HG03159 (cell line): Measurements from ENCODE around the gene CCDC70.
A peak's percentile ranks its signal among the peaks of the same experiment; 100 is the strongest.

Experiments used
- ATAC-seq: cut with Tn5 transposase; IDR thresholded peaks from one replicate; pipeline ENCODE4 v1.9.1; 2021; ENCODE audit warnings: mild to moderate bottlenecking, moderate library complexity; ENCODE audit not compliant: unreplicated experiment

The CCDC70 gene

DNA sequence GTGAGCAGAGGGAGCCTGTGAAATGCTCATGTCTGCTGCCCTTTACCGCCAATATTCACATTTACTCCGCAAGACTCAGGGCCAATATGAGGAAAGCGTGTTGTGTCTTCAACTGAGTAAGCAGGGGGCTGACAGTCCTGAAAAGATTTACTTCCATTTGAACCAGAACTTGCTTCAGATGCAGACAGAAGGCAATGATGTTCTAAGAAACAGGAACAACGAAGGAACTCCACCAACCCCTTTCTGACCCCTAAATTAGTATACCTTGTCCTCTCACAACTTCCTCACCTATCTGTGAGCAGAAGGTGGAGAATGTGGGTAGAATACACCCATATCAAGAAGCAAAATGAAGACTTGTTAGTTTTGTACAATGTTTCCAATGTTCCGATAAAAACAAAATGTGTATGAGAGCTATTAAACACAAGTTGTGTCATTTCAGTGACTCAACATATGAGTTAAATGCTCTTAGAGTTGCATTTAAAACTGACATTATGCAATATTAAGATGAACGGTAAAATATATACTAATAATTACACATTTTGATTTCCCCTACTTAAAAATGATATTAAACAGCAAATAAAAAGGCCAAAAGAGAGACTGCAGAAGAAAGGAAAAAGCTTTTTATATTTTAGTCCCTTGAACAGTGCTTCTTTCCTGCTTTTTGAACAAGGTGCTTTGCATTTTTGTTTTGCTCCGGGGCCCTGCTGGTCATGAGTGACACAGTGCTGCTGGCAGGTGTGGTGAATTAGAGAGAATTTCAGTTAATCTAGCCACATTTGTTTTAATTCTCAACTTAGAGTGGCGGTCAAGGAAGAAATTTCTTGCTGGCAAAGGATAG is 32.8 kb upstream of the CCDC70 start:
- ATAC-seq, result no peak

- no peak for ATAC-seq
Observed at GRCh38 chr13:51829568-51829899, 32.2 kb upstream of the CCDC70 start.

GRCh38 chr13:51831519-51831918 is 30.2 kb upstream of the CCDC70 start:
- no peak for ATAC-seq

- peak; percentile 69 for ATAC-seq
Observed at GRCh38 chr13:51832471-51833152, 29.2 kb upstream of the CCDC70 start.

DNA sequence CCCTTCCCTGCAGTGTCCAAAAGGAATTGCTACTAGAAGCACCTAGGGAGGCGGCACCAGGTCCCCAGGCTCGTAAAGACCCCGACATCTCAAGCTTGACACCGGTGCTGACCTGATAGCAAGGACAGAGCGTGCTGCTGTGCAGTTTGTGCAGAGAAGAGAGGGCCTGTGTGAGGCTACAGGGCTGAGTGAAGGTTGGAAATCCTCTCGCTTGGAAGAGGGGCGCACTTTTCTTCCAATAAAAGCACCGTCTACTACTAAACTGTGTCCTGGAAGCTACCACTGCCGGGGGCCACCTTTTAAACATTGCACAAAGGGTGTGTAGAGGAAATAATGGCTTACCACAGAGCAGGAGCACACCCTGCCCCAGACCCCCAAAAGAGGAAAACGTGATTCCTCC is 27.8 kb upstream of the CCDC70 start:
- ATAC-seq, result no peak

DNA sequence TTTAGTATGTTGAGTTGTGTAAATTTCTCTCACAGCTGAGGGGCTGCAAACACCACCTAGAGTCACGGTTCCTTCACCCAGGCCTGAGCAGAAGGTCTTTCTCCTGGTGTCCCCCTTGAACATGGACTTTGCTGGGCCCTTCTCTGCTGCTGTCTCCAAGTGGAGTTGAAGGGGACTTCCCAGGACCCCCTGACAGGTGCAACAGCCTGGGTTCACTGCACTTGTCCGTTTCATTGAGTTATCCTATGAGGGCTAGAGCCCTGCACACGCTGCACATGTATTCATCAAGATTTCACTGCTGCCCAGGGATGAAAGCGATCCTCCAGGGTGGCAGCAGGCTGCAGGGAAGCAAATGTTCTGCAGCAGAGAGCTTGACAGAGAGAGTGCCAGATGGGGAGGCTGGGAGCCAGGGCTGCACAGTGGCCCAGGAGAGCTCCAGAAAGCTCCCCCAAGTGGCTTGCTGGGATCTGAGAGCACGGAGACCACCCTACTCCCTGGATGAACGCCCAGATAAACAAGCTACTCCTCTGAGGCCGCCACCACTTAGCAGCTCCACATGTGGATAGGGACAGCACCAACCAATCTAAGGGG is 27.1 kb upstream of the CCDC70 start:
- ATAC-seq, result no peak

GRCh38 chr13:51837016-51837415 is 24.8 kb upstream of the CCDC70 start:
- no peak for ATAC-seq

DNA sequence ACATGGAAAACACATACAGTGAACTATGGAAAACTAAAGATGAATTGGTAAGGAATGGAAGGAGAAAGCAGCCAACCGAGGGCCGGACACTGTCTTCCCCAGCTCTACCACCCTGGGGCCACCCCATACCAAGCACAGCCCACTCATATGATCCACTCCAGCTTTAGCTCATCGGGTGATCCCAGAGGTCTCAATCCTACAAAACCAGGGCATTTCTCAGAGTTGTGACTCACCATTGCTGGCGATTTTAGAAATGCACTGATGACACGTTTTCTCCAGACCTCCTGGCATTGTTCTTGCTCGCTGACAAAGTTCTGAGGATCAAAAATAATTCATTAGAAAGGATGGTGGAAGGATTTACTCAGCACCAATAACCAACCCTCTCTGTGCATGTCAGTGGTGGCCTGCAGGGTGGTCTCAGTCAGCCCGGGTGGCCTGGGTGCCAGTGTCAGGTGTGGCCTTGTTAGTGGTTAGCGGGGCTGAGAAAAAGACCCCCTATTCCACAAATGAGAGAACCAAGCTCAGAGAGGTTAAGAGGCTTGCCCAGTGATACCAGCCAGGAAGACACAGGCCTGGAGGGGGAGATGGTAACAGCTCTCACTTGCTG is 23.4 kb upstream of the CCDC70 start:
- ATAC-seq, result no peak

DNA sequence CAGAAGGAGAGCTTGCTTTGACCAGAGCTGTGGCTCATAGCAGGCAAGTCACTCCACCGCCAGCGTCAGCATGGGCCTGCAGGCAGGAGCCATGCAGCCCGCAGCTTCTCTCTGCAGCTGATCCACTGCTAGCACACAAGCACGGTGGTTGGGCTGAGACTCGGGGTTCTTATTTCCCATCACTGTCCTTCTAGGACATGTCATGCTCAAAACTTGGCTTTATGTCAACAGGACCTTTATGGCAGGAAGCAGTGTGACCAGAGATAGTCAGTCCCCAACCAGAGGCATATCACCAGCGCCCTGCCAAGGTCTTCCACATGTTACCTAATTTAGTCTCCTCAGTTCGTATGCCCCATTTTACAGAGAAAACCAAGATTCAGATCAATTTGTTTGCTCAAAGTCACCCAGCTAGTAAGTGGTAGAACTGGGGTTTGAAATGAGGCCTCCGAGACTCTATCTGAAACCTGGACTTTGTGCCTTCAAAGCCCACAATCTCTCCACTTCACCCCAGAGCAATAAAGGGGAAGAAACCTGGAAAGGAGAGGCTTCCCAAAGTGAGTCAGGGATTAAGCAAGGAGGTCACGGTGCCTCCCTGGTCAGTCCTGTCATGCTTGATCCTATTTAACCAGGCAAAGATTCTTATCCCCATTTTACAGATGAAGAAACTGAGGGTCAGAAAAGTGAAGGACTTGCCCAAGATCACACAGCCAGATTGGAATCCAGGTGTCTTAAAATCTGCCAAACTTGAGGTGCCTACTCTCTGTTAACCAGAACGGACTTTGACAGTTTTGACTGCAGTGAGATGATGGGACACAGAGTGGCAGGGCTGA is 21.8 kb upstream of the CCDC70 start:
- no peak for ATAC-seq

DNA sequence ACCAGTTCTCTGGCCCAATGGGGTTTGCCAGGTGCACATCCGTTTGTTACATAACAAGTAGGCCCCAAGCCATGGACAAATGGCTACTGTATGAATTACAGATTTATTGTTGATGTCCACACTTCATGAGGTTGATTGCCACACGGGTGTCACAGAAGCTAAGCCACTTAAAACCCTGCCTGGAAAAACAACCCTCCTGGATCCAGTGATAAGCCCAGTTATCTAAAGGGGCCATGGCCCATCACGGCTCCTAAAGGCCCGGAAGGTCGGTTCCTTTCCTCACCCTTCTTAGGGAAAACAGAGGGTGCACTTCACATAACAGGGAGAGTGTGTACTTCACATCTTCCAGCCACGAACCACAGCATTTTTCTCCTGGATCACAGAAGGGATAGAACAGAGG is 20.9 kb upstream of the CCDC70 start:
- no peak for ATAC-seq

GRCh38 chr13:51841732-51842131 is 20.0 kb upstream of the CCDC70 start:
- no peak for ATAC-seq

DNA sequence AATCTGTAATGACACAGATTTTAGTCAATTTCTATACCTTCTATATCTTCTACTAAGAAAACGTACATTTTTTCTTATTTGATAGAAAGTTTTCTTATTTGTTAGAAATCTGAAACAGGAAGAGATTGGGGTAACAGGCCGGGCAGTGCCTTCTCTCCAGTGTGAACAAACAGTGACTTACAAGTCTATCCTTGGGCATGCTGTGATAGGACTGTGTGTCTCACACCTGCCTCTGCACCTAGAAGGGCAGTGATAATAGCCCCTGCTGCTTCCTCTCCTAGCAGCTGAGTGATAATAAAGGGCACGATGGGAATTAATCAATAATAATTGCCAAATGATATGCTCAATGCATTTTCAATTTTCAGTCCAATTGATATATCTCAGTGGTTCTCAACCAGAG is 18.2 kb upstream of the CCDC70 start:
- ATAC-seq, result no peak

- ATAC-seq, result no peak
Observed at GRCh38 chr13:51844862-51845573, 16.8 kb upstream of the CCDC70 start, which contains the start of gene TMEM272. TMEM272 (minus strand) TSS chr13:51845177; CDS start chr13:51838530, 6,647 bp downstream.

GRCh38 chr13:51845574-51846318 is 16.0 kb upstream of the CCDC70 start:
- no peak for ATAC-seq

GRCh38 chr13:51846756-51847155 is 15.0 kb upstream of the CCDC70 start:
- ATAC-seq, result no peak

GRCh38 chr13:51848674-51849073 is 13.1 kb upstream of the CCDC70 start:
- no peak for ATAC-seq

DNA sequence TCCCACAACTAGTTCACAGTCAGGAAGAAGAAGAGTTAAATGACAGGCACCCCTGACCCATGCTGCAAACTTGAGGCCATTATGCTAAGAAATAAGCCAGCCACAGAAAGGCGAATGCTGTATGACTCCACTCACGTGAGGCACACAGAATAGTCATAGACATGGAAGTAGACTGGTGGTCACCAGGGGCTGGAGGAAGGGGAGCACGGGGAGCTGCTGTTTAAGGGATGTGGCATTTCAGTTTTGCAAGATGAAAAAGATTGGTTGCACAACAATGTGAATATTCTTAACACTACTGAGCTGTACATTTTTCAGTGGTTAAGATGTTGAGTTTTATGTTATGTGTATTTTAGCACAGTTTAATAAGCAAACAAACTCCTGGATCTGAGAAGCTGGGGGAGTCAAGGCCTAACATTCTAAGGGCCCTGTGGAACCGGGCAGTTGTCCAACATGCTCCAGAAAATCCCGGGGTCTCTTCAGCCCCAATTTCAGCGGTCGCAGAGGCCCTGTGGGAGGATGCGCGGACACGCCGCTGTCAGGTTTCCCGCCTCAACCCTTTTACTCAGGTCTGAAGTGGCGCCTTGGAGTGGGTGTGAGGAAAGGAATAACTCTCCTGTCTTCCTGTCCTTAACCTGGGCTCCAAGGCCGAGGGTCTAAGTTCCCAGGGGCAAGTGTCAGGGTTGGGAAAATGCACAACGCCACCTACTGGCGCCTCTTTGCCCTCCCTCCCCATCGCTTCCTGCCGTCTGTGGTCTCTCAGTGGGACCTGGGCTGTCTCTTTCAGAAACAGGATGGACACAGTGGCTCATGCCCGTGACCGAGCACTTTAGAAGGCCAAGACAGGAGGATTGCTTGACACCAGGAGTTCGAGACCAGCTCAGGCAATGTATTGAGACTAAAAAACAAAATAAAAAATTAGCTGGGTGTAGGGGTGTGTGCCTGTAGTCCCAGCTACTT is 12.3 kb upstream of the CCDC70 start:
- no peak for ATAC-seq

DNA sequence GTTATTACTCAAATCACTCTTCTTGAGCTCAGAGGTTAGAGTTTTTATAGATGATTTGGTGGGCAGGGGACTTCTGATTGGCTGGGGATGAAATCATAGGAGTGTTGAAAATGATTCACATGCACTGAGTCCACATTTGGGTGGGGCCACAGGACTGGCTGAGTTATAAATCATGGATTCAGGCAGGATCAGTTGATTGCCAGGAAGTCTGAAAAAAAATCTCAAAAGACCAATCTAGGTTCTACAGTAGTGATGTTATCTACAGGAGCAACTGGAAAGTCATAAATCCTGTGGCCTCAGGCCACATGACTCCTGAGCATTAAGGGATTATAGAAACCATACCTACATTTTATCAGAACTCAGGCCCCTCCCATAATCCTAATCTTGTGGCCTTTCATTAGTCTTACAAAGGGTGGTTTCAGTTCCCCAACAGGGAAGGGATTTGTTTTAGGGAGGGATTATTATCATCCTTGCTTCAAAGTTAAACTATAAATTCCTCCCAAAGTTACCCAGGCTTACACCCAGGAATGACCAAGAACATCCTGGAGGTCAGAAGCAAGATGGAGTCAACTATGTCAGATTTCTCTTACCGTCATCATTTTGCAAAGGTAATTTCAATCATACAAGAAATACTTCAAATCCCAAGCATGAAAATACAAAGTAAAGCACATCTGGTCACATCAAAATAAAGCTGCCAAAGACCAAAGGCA is 5.6 kb upstream of the CCDC70 start:
- no peak for ATAC-seq
